Endothelial cell of umbilical vein (primary cell): ENCODE measurements around the gene C10orf53. TPM values are rescaled to one million over a fixed set of nuclear protein-coding genes. Genes with fewer than 3 reads are reported as not detected.

Experiments
- BruUV-seq: library from RNA; stranded (reverse); fragments of 400-500 nt; replicated peaks from 2 replicates; lab custom pipeline; 2021; lab: Mats Ljungman, UMichigan
- CTCF ChIA-PET: fragments of 300-600, 350-600 bp; sonication (Branson Sonifier 250); formaldehyde crosslinking; loops from one replicate; lab custom pipeline; 2021; ENCODE audit warnings: antibody characterized with exemption, inconsistent platforms; lab: Charles Lee
- POLR2A ChIA-PET: fragments of 300-600, 350-600 bp; sonication (Branson Sonifier 250); formaldehyde crosslinking; loops from one replicate; lab custom pipeline; 2021; ENCODE audit warnings: antibody characterized with exemption, inconsistent platforms; lab: Charles Lee
- DNase-seq: peaks from one replicate; pipeline ENCODE4 v3.0.0-alpha.2; 2011; ENCODE audit warnings: low read depth, low spot score
- FAIRE-seq: peaks from 2 replicates; lab custom pipeline; 2011; peaks lifted over from hg19 to GRCh38; lab: Jason Lieb, UNC
- H2AFZ ChIP-seq: 2 replicates; pipeline ENCODE4 v1.6.0; 2012; ENCODE audit warnings: low read depth, low read length, control low read depth, inconsistent platforms
- H3K27ac ChIP-seq: 2 replicates; pipeline ENCODE4 v1.5.1; 2011; ENCODE audit warnings: low read depth, mild to moderate bottlenecking, control low read depth, low read length, moderate library complexity; ENCODE audit not compliant: insufficient read depth
- H3K27me3 ChIP-seq, 2 experiments: 2 replicates each; pipeline versions ENCODE4 v1.6.0 to v1.6.1; 2011; ENCODE audit warnings: low read length in 2 of 2, mixed read lengths in 1 of 2; ENCODE audit not compliant: control insufficient read depth in 2 of 2, insufficient read depth in 2 of 2
- H3K36me3 ChIP-seq, 2 experiments: 2 replicates in 1 of 2; 3 replicates in 1 of 2; pipeline ENCODE4 v1.5.1; 2011; ENCODE audit warnings: low read length in 2 of 2, mild to moderate bottlenecking in 1 of 2, moderate library complexity in 1 of 2; ENCODE audit not compliant: control insufficient read depth in 2 of 2, insufficient read depth in 2 of 2; ENCODE audit errors: extremely low read depth in 1 of 2
- H3K4me1 ChIP-seq: 3 replicates; pipeline ENCODE4 v1.5.1; 2011; ENCODE audit warnings: mild to moderate bottlenecking, low read length; ENCODE audit not compliant: control insufficient read depth, insufficient read depth; ENCODE audit errors: extremely low read depth
- H3K4me2 ChIP-seq: 2 replicates; pipeline ENCODE4 v1.6.1; 2011; ENCODE audit warnings: low read length, control low read depth, mixed read lengths; ENCODE audit not compliant: insufficient read depth
- H3K4me3 ChIP-seq, 3 experiments: fragments of 200-600 bp in 1 of 3; sonication (generic), shearing (Covaris generic) in 1 of 3; replicated peaks in 1 of 3; 2 replicates each; pipeline ENCODE4 v1.5.1; 2011 to 2016; ENCODE audit warnings: control low read depth in 3 of 3, low read length in 3 of 3, mild to moderate bottlenecking in 2 of 3, inconsistent platforms in 1 of 3, low read depth in 1 of 3, moderate library complexity in 1 of 3; ENCODE audit not compliant: insufficient read depth in 1 of 3
- H3K79me2 ChIP-seq: 2 replicates; pipeline ENCODE4 v1.6.0; 2012; ENCODE audit warnings: low read length, inconsistent platforms; ENCODE audit not compliant: control insufficient read depth, insufficient read depth
- H3K9ac ChIP-seq: replicated peaks from 2 replicates; pipeline ENCODE3; 2011; ENCODE audit warnings: low read length, control low read depth; ENCODE audit not compliant: insufficient read depth; ENCODE audit errors: extremely low read depth
- H3K9me1 ChIP-seq: replicated peaks from 3 replicates; pipeline ENCODE4 v1.6.0; 2011; ENCODE audit warnings: mild to moderate bottlenecking, low read length; ENCODE audit not compliant: control insufficient read depth, insufficient read depth; ENCODE audit errors: extremely low read depth
- H3K9me3 ChIP-seq: replicated peaks from 2 replicates; pipeline ENCODE4 v1.5.1; 2012; ENCODE audit warnings: low read length, inconsistent platforms; ENCODE audit not compliant: control insufficient read depth, insufficient read depth
- H4K20me1 ChIP-seq: replicated peaks from 2 replicates; pipeline ENCODE3; 2011; ENCODE audit warnings: mild to moderate bottlenecking, low read length; ENCODE audit not compliant: control insufficient read depth, insufficient read depth; ENCODE audit errors: extremely low read depth
- EZH2 ChIP-seq: IDR thresholded peaks from 2 replicates; pipeline ENCODE4 v1.6.1; 2012; ENCODE audit warnings: borderline replicate concordance, low read depth, mild to moderate bottlenecking, moderate library complexity, low read length, inconsistent platforms; ENCODE audit not compliant: severe bottlenecking
- FOS ChIP-seq: IDR thresholded peaks from 2 replicates; pipeline ENCODE4 v1.6.1; 2011; ENCODE audit warnings: mild to moderate bottlenecking, low read length, moderate library complexity, borderline replicate concordance; ENCODE audit not compliant: insufficient read depth
- GATA2 ChIP-seq: IDR thresholded peaks from 2 replicates; pipeline ENCODE4 v1.7.0; 2011; ENCODE audit warnings: low read depth, mild to moderate bottlenecking, moderate library complexity, mixed read lengths, low read length; ENCODE audit not compliant: insufficient read length, insufficient read depth
- JUN ChIP-seq: IDR thresholded peaks from 2 replicates; pipeline ENCODE4 v1.6.1; 2011; ENCODE audit warnings: borderline replicate concordance, low read depth; ENCODE audit not compliant: insufficient read length, insufficient read depth
- MYC ChIP-seq: IDR thresholded peaks from one replicate; pipeline ENCODE4 v1.6.1; 2011; ENCODE audit warnings: mild to moderate bottlenecking, low read depth, low read length
- POLR2A ChIP-seq: IDR thresholded peaks from 2 replicates; pipeline ENCODE4 v1.6.1; 2012; ENCODE audit warnings: low read depth, mild to moderate bottlenecking, control low read depth, low read length
- POLR2AphosphoS5 ChIP-seq: IDR thresholded peaks from 2 replicates; pipeline ENCODE4 v1.6.1; 2012; ENCODE audit warnings: low read depth, mild to moderate bottlenecking, control low read depth, low read length, moderate library complexity; ENCODE audit not compliant: insufficient read depth
- dilution Hi-C: fragments of 300-500 bp; cut with MboI; formaldehyde crosslinking; loops from one replicate; pipeline ENCODE4 v1.15.0; 2019; ENCODE audit warnings: low sequenced_read_pairs; ENCODE audit not compliant: extremely low pct_ligation_motif_present
- intact Hi-C: fragments of 100-400 bp; cut with micrococcal nuclease; formaldehyde crosslinking; loops from one replicate; pipeline ENCODE4 v1.10.0; 2022
- polyA plus RNA-seq, 4 experiments: library from polyadenylated mRNA; depleted of rRNA in 3 of 4; stranded (reverse) in 3 of 4; unstranded in 1 of 4; fragments of >200 nt; gene quantifications; 2 replicates each; pipeline versions ENCODE4 v1.2.1 to v1.2.3, GENCODE V29; 2011 to 2012; ENCODE audit warnings: missing spikeins in 1 of 4
- total RNA-seq: library from RNA; stranded (reverse); gene quantifications from 2 replicates; pipeline ENCODE4 v1.2.3, GENCODE V29; 2021
- TF ChIP-seq, protein P1 (sequence below), 2 donors: IDR thresholded peaks; 1 replicate in 1 of 2; 2 replicates in 1 of 2; pipeline ENCODE4 v1.5.1; 2011; ENCODE audit warnings: low read length in 2 of 2, mild to moderate bottlenecking in 2 of 2, moderate library complexity in 2 of 2, control low read depth in 1 of 2, inconsistent platforms in 1 of 2, low read depth in 1 of 2; ENCODE audit not compliant: insufficient read depth in 1 of 2; ENCODE audit errors: extremely low read depth in 1 of 2
- TF ChIP-seq, protein P2 (sequence below): IDR thresholded peaks from 2 replicates; pipeline ENCODE4 v1.6.1; 2011; ENCODE audit not compliant: insufficient read depth, insufficient read length

The C10orf53 gene
- total and polyA plus RNA-seq, 2 donors (not counting 3 experiments of a cell fraction or from before 2014, with no cell fraction given), result not detected

DNA sequence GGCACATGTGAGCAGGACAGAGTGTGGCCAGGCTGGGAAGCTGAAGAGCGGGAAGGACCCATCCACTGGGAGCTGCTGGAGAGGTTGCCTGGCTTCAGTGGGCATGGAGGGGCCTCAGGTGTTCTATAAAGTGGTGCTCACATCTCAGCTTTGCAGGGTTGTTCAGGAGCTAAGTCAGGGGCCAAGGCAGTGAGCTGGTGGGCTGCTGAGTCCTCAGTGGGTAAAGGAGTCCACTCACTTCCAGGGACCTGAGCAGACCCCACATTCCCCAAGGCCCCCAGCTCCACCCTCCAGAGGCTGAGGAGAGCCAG lies 28.8 kb upstream of the C10orf53 start:
- dilution Hi-C loops (no loop called here), intact Hi-C loops (no loop called here)
- Histone ChIP-seq H3K9ac (no peak overlapping the region), H3K4me1 (no peaks in the 10 kb centered on the region), H3K27ac (no peak overlapping the region), H3K36me3 (no peaks in the 10 kb centered on the region), H3K4me2 (no peak overlapping the region), H3K9me1 (no peaks in the 10 kb centered on the region), H3K79me2 (no peaks in the 10 kb centered on the region), H3K4me3 (no peak overlapping the region), H4K20me1 (no peaks in the 10 kb centered on the region), H3K9me3 (no peaks in the 10 kb centered on the region), H2AFZ (no peak overlapping the region), H3K27me3 (peaks cover 0 to 2% of the 10 kb centered on the region in 2 experiments)
- DNase-seq (no peak), FAIRE-seq (no peak)
- ChIA-PET POLR2A (no interaction called here), CTCF (no interaction called here)
- BruUV-seq, result no TSS peak
- TF ChIP-seq POLR2A, result no peak
- TF ChIP-seq POLR2AphosphoS5, result no peak
- TF ChIP-seq, protein P1, sequence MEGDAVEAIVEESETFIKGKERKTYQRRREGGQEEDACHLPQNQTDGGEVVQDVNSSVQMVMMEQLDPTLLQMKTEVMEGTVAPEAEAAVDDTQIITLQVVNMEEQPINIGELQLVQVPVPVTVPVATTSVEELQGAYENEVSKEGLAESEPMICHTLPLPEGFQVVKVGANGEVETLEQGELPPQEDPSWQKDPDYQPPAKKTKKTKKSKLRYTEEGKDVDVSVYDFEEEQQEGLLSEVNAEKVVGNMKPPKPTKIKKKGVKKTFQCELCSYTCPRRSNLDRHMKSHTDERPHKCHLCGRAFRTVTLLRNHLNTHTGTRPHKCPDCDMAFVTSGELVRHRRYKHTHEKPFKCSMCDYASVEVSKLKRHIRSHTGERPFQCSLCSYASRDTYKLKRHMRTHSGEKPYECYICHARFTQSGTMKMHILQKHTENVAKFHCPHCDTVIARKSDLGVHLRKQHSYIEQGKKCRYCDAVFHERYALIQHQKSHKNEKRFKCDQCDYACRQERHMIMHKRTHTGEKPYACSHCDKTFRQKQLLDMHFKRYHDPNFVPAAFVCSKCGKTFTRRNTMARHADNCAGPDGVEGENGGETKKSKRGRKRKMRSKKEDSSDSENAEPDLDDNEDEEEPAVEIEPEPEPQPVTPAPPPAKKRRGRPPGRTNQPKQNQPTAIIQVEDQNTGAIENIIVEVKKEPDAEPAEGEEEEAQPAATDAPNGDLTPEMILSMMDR (IDR thresholded peaks at IDR 0.05; ENCODE audit: extremely low read depth in 1 of 2, insufficient read depth in 1 of 2, low read depth in 1 of 2, low read length in 2 of 2), result no peak
- TF ChIP-seq, protein P2, sequence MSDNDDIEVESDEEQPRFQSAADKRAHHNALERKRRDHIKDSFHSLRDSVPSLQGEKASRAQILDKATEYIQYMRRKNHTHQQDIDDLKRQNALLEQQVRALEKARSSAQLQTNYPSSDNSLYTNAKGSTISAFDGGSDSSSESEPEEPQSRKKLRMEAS, result no peak
- no peak for TF ChIP-seq EZH2
- no peak for TF ChIP-seq JUN
- no peak for TF ChIP-seq GATA2
- TF ChIP-seq MYC, result no peak
- no peak for TF ChIP-seq FOS
